ENCODE data around the gene SEC14L5.
"Not testable (repeated sequence)": the region's sequence is repeated elsewhere in the genome, so short reads cannot be mapped to it uniquely, and the experiment has no call there.

The SEC14L5 gene

DNA sequence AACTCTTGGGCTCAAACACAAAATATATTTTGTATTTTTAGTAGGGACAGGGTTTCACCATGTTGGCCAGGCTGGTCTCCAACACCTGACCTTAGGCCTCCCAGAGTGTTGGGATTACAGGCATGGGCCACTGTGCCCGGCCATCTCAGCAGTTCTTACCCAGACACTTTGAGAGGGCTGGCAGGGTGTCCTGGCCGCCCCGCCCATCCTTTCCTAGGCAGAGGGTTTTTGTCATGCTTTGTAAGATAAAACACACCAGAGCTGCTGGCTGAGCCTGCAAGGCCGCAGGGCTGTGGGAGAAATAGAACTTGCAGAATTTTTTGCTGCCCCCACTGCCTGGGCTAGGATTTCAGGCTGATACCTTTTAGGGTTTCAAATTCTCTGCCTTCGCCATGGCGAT lies 29.9 kb upstream of the SEC14L5 start:
- H4K20me1 ChIP-seq (ENCODE audit: insufficient read depth, low read length) = no peaks in the 10 kb centered on the region
- no peaks in the 10 kb centered on the region for H3K4me1 ChIP-seq (ENCODE audit: low read length)
- no peak overlapping the region for H3K4me3 ChIP-seq (ENCODE audit: low read length)
- H2AFZ ChIP-seq (ENCODE audit: low read length) = no peak overlapping the region
- no peaks in the 10 kb centered on the region for H3K79me2 ChIP-seq (ENCODE audit: low read length)
- H3K27ac ChIP-seq (ENCODE audit: low read length) = no peak overlapping the region
- TF ChIP-seq EZH2 (optimal IDR thresholded peaks at IDR 0.05; ENCODE audit: low read depth, low read length) (no peak), EZH2phosphoT487 (IDR thresholded peaks at IDR 0.05; ENCODE audit: low read length) (no peak)
- TF ChIP-seq, protein P1, sequence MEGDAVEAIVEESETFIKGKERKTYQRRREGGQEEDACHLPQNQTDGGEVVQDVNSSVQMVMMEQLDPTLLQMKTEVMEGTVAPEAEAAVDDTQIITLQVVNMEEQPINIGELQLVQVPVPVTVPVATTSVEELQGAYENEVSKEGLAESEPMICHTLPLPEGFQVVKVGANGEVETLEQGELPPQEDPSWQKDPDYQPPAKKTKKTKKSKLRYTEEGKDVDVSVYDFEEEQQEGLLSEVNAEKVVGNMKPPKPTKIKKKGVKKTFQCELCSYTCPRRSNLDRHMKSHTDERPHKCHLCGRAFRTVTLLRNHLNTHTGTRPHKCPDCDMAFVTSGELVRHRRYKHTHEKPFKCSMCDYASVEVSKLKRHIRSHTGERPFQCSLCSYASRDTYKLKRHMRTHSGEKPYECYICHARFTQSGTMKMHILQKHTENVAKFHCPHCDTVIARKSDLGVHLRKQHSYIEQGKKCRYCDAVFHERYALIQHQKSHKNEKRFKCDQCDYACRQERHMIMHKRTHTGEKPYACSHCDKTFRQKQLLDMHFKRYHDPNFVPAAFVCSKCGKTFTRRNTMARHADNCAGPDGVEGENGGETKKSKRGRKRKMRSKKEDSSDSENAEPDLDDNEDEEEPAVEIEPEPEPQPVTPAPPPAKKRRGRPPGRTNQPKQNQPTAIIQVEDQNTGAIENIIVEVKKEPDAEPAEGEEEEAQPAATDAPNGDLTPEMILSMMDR (IDR thresholded peaks at IDR 0.05; ENCODE audit: low read length) = no peak
- no peaks in the 10 kb centered on the region for H3F3A ChIP-seq (ENCODE audit: insufficient read depth, low read length)
- no peaks in the 10 kb centered on the region for H3K9me2 ChIP-seq (replicated peaks; ENCODE audit: insufficient read depth, low read length)
- H3K9me3 ChIP-seq (replicated peaks; ENCODE audit: insufficient read depth, low read length) = no peaks in the 10 kb centered on the region; the same call in 1 of the 2 replicates
- no peaks in the 10 kb centered on the region for H3K36me3 ChIP-seq (replicated peaks; ENCODE audit: insufficient read depth, low read length)
- peaks cover 50% of the 10 kb centered on the region for H3K27me3 ChIP-seq (replicated peaks; ENCODE audit: insufficient read depth, low read length)
- H3K4me2 ChIP-seq (ENCODE audit: low read depth, low read length) = no peak overlapping the region
- no peak for DNase-seq
- H3K9ac ChIP-seq (ENCODE audit: low read length) = no peak overlapping the region

DNA sequence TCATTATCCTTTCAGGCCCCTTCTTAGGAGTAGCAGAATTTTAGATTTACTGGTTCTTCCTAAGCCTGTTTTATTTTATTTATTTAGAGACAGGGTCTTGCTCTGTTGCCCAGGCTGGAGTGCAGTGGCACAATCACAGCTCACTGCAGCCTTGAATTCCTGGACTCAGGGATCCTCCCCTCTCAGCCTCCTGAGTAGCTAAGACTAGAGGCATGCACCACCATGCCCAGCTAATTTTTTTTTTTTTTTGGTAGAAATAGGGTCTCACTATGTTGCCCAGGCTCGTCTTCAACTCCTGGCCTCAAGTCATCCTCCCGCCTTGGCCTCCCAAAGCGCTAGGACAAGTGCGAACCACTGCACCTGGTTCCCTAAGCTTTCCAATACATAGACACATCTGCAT lies 28.5 kb upstream of the SEC14L5 start:
- peaks cover 50% of the 10 kb centered on the region for H3K27me3 ChIP-seq (replicated peaks; ENCODE audit: insufficient read depth, low read length)
- not testable (repeated sequence) for H3K9ac ChIP-seq (ENCODE audit: low read length); H3K79me2 ChIP-seq (ENCODE audit: low read length)

DNA sequence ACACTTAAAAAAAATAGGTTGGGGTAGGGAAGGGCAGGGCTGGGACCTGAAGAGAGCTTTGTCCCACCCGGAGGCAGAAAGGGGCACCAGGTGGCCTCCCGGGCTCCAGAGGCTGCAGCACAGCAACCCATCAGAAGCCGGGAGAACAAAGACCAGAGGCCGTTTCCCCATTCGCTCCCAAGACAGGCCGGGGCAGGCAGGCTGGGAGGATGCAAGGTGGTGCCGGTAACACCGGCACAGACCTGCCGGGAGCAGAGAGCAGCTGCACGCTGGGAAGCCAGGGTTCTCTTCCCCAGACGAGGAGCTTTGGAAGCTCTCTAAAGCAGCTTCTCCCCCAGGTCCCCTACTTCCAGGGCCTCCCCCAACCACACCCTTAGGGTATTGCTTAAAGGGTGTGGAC lies 26.7 kb upstream of the SEC14L5 start:
- H3K4me2 ChIP-seq (ENCODE audit: low read depth, low read length) = no peak overlapping the region
- no peaks in the 10 kb centered on the region for H3K79me2 ChIP-seq (ENCODE audit: low read length)
- no peak overlapping the region for H3K27ac ChIP-seq (ENCODE audit: low read length)

More for the DNA sequence above, 28.5 kb upstream of the SEC14L5 start:
- not testable (repeated sequence) for H3K9me2 ChIP-seq (replicated peaks; ENCODE audit: insufficient read depth, low read length); H3K27ac ChIP-seq (ENCODE audit: low read length); DNase-seq; H3K36me3 ChIP-seq (replicated peaks; ENCODE audit: insufficient read depth, low read length); H3F3A ChIP-seq (ENCODE audit: insufficient read depth, low read length); H3K4me3 ChIP-seq (ENCODE audit: low read length); H2AFZ ChIP-seq (ENCODE audit: low read length); H3K9me3 ChIP-seq (replicated peaks; ENCODE audit: insufficient read depth, low read length); H3K4me2 ChIP-seq (ENCODE audit: low read depth, low read length); H4K20me1 ChIP-seq (ENCODE audit: insufficient read depth, low read length); H3K4me1 ChIP-seq (ENCODE audit: low read length)

DNA sequence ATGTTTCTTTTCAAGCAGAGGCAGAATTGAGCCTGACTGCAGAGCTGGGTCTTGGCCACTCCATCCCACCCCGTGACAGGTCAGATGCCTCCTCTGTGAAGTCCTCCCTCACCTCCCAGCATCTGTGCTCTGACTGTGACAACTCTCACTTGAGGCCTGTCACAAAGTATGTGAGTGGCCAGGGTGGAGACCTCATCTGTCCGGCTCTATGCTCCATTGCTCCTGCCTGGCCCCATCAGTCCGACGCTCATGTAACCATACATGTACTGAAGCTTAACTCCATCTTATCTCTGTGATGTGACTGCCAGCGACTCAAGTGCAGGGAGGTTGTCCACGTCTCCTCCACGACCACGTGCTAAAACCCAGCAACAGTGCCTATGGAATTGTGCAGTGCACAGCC lies 24.7 kb upstream of the SEC14L5 start:
- no peaks in the 10 kb centered on the region for H3K4me1 ChIP-seq (ENCODE audit: low read length)
- no peak overlapping the region for H3K4me2 ChIP-seq (ENCODE audit: low read depth, low read length)
- H3K27ac ChIP-seq (ENCODE audit: low read length) = no peak overlapping the region
- no peaks in the 10 kb centered on the region for H3K36me3 ChIP-seq (replicated peaks; ENCODE audit: insufficient read depth, low read length)
- DNase-seq = no peak
- H3K9ac ChIP-seq (ENCODE audit: low read length) = no peak overlapping the region
- no peak for TF ChIP-seq EZH2 (optimal IDR thresholded peaks at IDR 0.05; ENCODE audit: low read depth, low read length)
- TF ChIP-seq, protein P1 (IDR thresholded peaks at IDR 0.05; ENCODE audit: low read length) = no peak
- TF ChIP-seq EZH2phosphoT487 (IDR thresholded peaks at IDR 0.05; ENCODE audit: low read length) = no peak
- no peak overlapping the region for H3K4me3 ChIP-seq (ENCODE audit: low read length)
- H3K79me2 ChIP-seq (ENCODE audit: low read length) = no peaks in the 10 kb centered on the region
- H3F3A ChIP-seq (ENCODE audit: insufficient read depth, low read length) = no peaks in the 10 kb centered on the region
- no peaks in the 10 kb centered on the region for H4K20me1 ChIP-seq (ENCODE audit: insufficient read depth, low read length)
- H2AFZ ChIP-seq (ENCODE audit: low read length) = no peak overlapping the region
- H3K27me3 ChIP-seq (replicated peaks; ENCODE audit: insufficient read depth, low read length) = peaks cover 67% of the 10 kb centered on the region
- H3K9me2 ChIP-seq (replicated peaks; ENCODE audit: insufficient read depth, low read length) = no peaks in the 10 kb centered on the region
- no peaks in the 10 kb centered on the region for H3K9me3 ChIP-seq (replicated peaks; ENCODE audit: insufficient read depth, low read length)

More for the DNA sequence above, 26.7 kb upstream of the SEC14L5 start:
- H3K4me1 ChIP-seq (ENCODE audit: low read length) = no peaks in the 10 kb centered on the region
- no peaks in the 10 kb centered on the region for H3K36me3 ChIP-seq (replicated peaks; ENCODE audit: insufficient read depth, low read length)
- H3F3A ChIP-seq (ENCODE audit: insufficient read depth, low read length) = no peaks in the 10 kb centered on the region
- H4K20me1 ChIP-seq (ENCODE audit: insufficient read depth, low read length) = no peaks in the 10 kb centered on the region
- DNase-seq = no peak
- H3K9me2 ChIP-seq (replicated peaks; ENCODE audit: insufficient read depth, low read length) = no peaks in the 10 kb centered on the region
- no peak overlapping the region for H2AFZ ChIP-seq (ENCODE audit: low read length)
- no peaks in the 10 kb centered on the region; the same call in 1 of the 2 replicates for H3K9me3 ChIP-seq (replicated peaks; ENCODE audit: insufficient read depth, low read length)
- TF ChIP-seq EZH2phosphoT487 (IDR thresholded peaks at IDR 0.05; ENCODE audit: low read length) (no peak), EZH2 (optimal IDR thresholded peaks at IDR 0.05; ENCODE audit: low read depth, low read length) (no peak)
- TF ChIP-seq, protein P1 (IDR thresholded peaks at IDR 0.05; ENCODE audit: low read length) = no peak
- H3K4me3 ChIP-seq (ENCODE audit: low read length) = no peak overlapping the region
- H3K9ac ChIP-seq (ENCODE audit: low read length) = no peak overlapping the region
- peaks cover 58% of the 10 kb centered on the region for H3K27me3 ChIP-seq (replicated peaks; ENCODE audit: insufficient read depth, low read length)

Measured in MM.1S (cell line).